SK-N-SH (cell line): Measurements from ENCODE around the gene ZNF248. TPM values are rescaled to one million over a fixed set of nuclear protein-coding genes. Genes with fewer than 3 reads are reported as not detected.

Source experiments
- CTCF ChIA-PET: fragments of 300-600, 350-600 bp; formaldehyde crosslinking; extraction: SDS; loops from one replicate; lab custom pipeline; 2021; lab: Yijun Ruan, JAX
- POLR2A ChIA-PET: fragments of 350-600 bp; sonication (Branson Sonifier 250); formaldehyde crosslinking; extraction: SDS; loops from one replicate; lab custom pipeline; 2020; ENCODE audit warnings: antibody characterized with exemption, inconsistent platforms; lab: Yijun Ruan, JAX
- DNase-seq: peaks from one replicate; pipeline ENCODE4 v3.0.0; 2012
- H2AFZ ChIP-seq: fragments of 200-600 bp; sonication (generic); 2 replicates; pipeline ENCODE4 v1.8.1; 2016; ENCODE audit warnings: antibody characterized with exemption, mild to moderate bottlenecking, low read depth
- H3F3A ChIP-seq: fragments of 200-600 bp; sonication (generic); replicated peaks from 2 replicates; pipeline ENCODE3; 2016; ENCODE audit warnings: antibody characterized with exemption, mild to moderate bottlenecking; ENCODE audit not compliant: insufficient read depth
- H3K27ac ChIP-seq, 2 experiments: fragments of 200-500 bp in 1 of 2; fragments of 200-600 bp in 1 of 2; sonication (Bioruptor generic) in 1 of 2; sonication (generic), shearing (Covaris generic) in 1 of 2; 2 replicates each; pipeline versions ENCODE4 v1.5.1 to v1.6.1; 2014 to 2016; ENCODE audit warnings: low read depth in 2 of 2, inconsistent platforms in 1 of 2, low read length in 1 of 2, mild to moderate bottlenecking in 1 of 2, mixed read lengths in 1 of 2
- H3K27me3 ChIP-seq: fragments of 200-600 bp; sonication (generic), shearing (Covaris generic); 2 replicates; pipeline ENCODE4 v1.6.1; 2016; ENCODE audit warnings: mixed run types; ENCODE audit not compliant: insufficient read depth
- H3K36me3 ChIP-seq, 2 experiments: fragments of 200-500 bp in 1 of 2; fragments of 200-600 bp in 1 of 2; sonication (Bioruptor generic) in 1 of 2; sonication (generic) in 1 of 2; replicated peaks in 1 of 2; 2 replicates each; pipeline versions ENCODE3 to v1.5.1; 2014 to 2016; ENCODE audit warnings: low read length in 1 of 2, mild to moderate bottlenecking in 1 of 2; ENCODE audit not compliant: insufficient read depth in 2 of 2, control insufficient read depth in 1 of 2
- H3K4me1 ChIP-seq, 2 experiments: fragments of 200-500 bp in 1 of 2; fragments of 200-600 bp in 1 of 2; sonication (Bioruptor generic) in 1 of 2; sonication (generic), shearing (Covaris generic) in 1 of 2; 2 replicates each; pipeline versions ENCODE4 v1.5.1 to v1.6.1; 2014 to 2016; ENCODE audit warnings: low read depth in 1 of 2, low read length in 1 of 2, mixed run types in 1 of 2; ENCODE audit not compliant: insufficient read depth in 2 of 2, control insufficient read depth in 1 of 2
- H3K4me2 ChIP-seq: fragments of 200-600 bp; sonication (generic), shearing (Covaris generic); 2 replicates; pipeline ENCODE4 v1.6.1; 2017; ENCODE audit warnings: mixed run types
- H3K4me3 ChIP-seq, 2 experiments: fragments of 200-500 bp in 1 of 2; fragments of 200-600 bp in 1 of 2; sonication (Bioruptor generic) in 1 of 2; sonication (generic), shearing (Covaris generic) in 1 of 2; 2 replicates each; pipeline versions ENCODE4 v1.5.1 to v1.8.1; 2014 to 2016; ENCODE audit warnings: low read depth in 2 of 2, inconsistent platforms in 1 of 2, low read length in 1 of 2, mild to moderate bottlenecking in 1 of 2, mixed read lengths in 1 of 2, moderate library complexity in 1 of 2
- H3K79me2 ChIP-seq: fragments of 200-600 bp; sonication (generic); 2 replicates; pipeline ENCODE4 v1.8.1; 2017; ENCODE audit warnings: mild to moderate bottlenecking; ENCODE audit not compliant: insufficient read depth
- H3K9ac ChIP-seq: fragments of 200-600 bp; sonication (generic); 2 replicates; pipeline ENCODE4 v1.6.1; 2017; ENCODE audit warnings: mixed run types
- H3K9me2 ChIP-seq: fragments of 200-600 bp; sonication (generic); 2 replicates; pipeline ENCODE4 v1.6.1; 2017; ENCODE audit warnings: mixed run types
- H3K9me3 ChIP-seq: fragments of 200-600 bp; sonication (generic); 2 replicates; pipeline ENCODE4 v1.6.1; 2017; ENCODE audit warnings: mixed run types, mild to moderate bottlenecking, moderate library complexity
- H4K20me1 ChIP-seq: fragments of 200-600 bp; sonication (generic); 2 replicates; pipeline ENCODE4 v1.6.1; 2017; ENCODE audit warnings: mild to moderate bottlenecking, mixed run types; ENCODE audit not compliant: insufficient read depth
- CHD2 ChIP-seq: fragments of 150-350 bp; IDR thresholded peaks from 2 replicates; pipeline ENCODE4 v1.6.1; 2018; ENCODE audit warnings: low read length; ENCODE audit not compliant: partially characterized antibody
- EP300 ChIP-seq, 2 experiments: IDR thresholded peaks; 2 replicates each; pipeline versions ENCODE4 v1.4.0 to v1.6.1; 2012; ENCODE audit warnings: borderline replicate concordance in 1 of 2, low read depth in 1 of 2, low read length in 1 of 2
- EZH2phosphoT487 ChIP-seq: fragments of 200-600 bp; sonication (generic); IDR thresholded peaks from 2 replicates; pipeline ENCODE4 v1.6.1; 2017; ENCODE audit warnings: low read depth, mixed run types, mild to moderate bottlenecking, antibody characterized with exemption, moderate library complexity, borderline replicate concordance
- FOXJ3 ChIP-seq: sonication (generic); formaldehyde crosslinking; IDR thresholded peaks from 2 replicates; pipeline ENCODE4 v1.5.1; 2020; ENCODE audit warnings: mild to moderate bottlenecking, missing genetic modification reagents
- FOXM1 ChIP-seq: IDR thresholded peaks from 2 replicates; pipeline ENCODE4 v1.4.0; 2012; ENCODE audit warnings: low read depth, mild to moderate bottlenecking
- GABPA ChIP-seq: IDR thresholded peaks from 2 replicates; pipeline ENCODE4 v1.4.0; 2012; ENCODE audit warnings: low read depth, mild to moderate bottlenecking
- GATA2 ChIP-seq: sonication (generic); formaldehyde crosslinking; IDR thresholded peaks from 2 replicates; pipeline ENCODE4 v1.5.0; 2020; ENCODE audit warnings: mild to moderate bottlenecking, missing genetic modification reagents
- JUND ChIP-seq: IDR thresholded peaks from 2 replicates; pipeline ENCODE4 v1.4.0; 2012
- MAX ChIP-seq: IDR thresholded peaks from 2 replicates; pipeline ENCODE4 v1.4.0; 2012; ENCODE audit warnings: low read depth
- MEF2A ChIP-seq: IDR thresholded peaks from 2 replicates; pipeline ENCODE4 v1.4.0; 2012; ENCODE audit warnings: low read depth, borderline replicate concordance
- NFIC ChIP-seq: IDR thresholded peaks from 2 replicates; pipeline ENCODE4 v1.4.0; 2012; ENCODE audit warnings: borderline replicate concordance
- NRF1 ChIP-seq: IDR thresholded peaks from 2 replicates; pipeline ENCODE4 v1.6.1; 2012; ENCODE audit warnings: low read depth, mild to moderate bottlenecking, low read length
- RXRA ChIP-seq: IDR thresholded peaks from 2 replicates; pipeline ENCODE4 v1.4.0; 2012; ENCODE audit warnings: low read depth, mild to moderate bottlenecking, borderline replicate concordance
- SMC3 ChIP-seq: IDR thresholded peaks from 2 replicates; pipeline ENCODE4 v1.6.1; 2012; ENCODE audit warnings: low read depth, low read length, improper control_type of control experiment
- TAF1 ChIP-seq: IDR thresholded peaks from 2 replicates; pipeline ENCODE4 v1.6.1; 2012; ENCODE audit warnings: low read depth, mild to moderate bottlenecking, low read length, moderate library complexity, borderline replicate concordance
- TCF12 ChIP-seq: IDR thresholded peaks from 2 replicates; pipeline ENCODE4 v1.4.0; 2012
- TEAD4 ChIP-seq: IDR thresholded peaks from 2 replicates; pipeline ENCODE4 v1.4.0; 2012; ENCODE audit warnings: mild to moderate bottlenecking, borderline replicate concordance; ENCODE audit not compliant: insufficient read depth
- USF2 ChIP-seq: fragments of 150-350 bp; IDR thresholded peaks from 2 replicates; pipeline ENCODE4 v1.6.1; 2017; ENCODE audit warnings: antibody characterized with exemption, low read length, low read depth, borderline replicate concordance
- YY1 ChIP-seq: IDR thresholded peaks from 2 replicates; pipeline ENCODE4 v1.4.0; 2012; ENCODE audit warnings: low read depth, mild to moderate bottlenecking
- WGBS: methylation state at CpG from one replicate; pipeline ENCODE4 v1.1.6; 2017; ENCODE audit warnings: low lambda C conversion rate; 5-methylcytosine and 5-hydroxymethylcytosine counted together
- polyA plus RNA-seq, 3 experiments: library from polyadenylated mRNA; depleted of rRNA; stranded (reverse); fragments of >200 nt; gene quantifications; 2 replicates each; pipeline ENCODE4 v1.2.3, GENCODE V29; 2012

The ZNF248 gene
- polyA plus RNA-seq, 1 of the 3 experiments (the other 2 are of a cell fraction), result 6.5 TPM

GRCh38 chr10:37872283-37872682 lies 14.9 kb upstream of the ZNF248 start:
- WGBS, result 7% methylated on average over 5 of the region's 5 CpGs
- Histone ChIP-seq H3K79me2 (no peaks in the 10 kb centered on the region), H3K27ac (no peak overlapping the region), H3K36me3 (no peaks in the 10 kb centered on the region), H3K4me1 (no peaks in the 10 kb centered on the region), H3K9me3 (no peaks in the 10 kb centered on the region), H3K9ac (no peak overlapping the region), H3K27me3 (no peaks in the 10 kb centered on the region), H3K4me2 (no peak overlapping the region), H3F3A (no peaks in the 10 kb centered on the region), H3K4me3 (no peak overlapping the region), H2AFZ (no peak overlapping the region), H3K9me2 (no peaks in the 10 kb centered on the region), H4K20me1 (no peaks in the 10 kb centered on the region)
- POLR2A ChIA-PET, result no interaction called here
- no peak for DNase-seq
- CTCF ChIA-PET, result no interaction called here
- TF ChIP-seq TEAD4 (no peak), JUND (no peak), RXRA (no peak), NFIC (no peak), FOXM1 (no peak), TAF1 (no peak), MAX (no peak), SMC3 (no peak), MEF2A (no peak), YY1 (no peak)

- DNase-seq, result no peak
- Histone ChIP-seq H3K79me2 (no peaks in the 10 kb centered on the region), H3K4me2 (no peak overlapping the region), H3K27ac (no peak overlapping the region), H3K27me3 (no peaks in the 10 kb centered on the region), H2AFZ (no peak overlapping the region), H3K9me3 (no peaks in the 10 kb centered on the region), H4K20me1 (no peaks in the 10 kb centered on the region), H3K36me3 (no peaks in the 10 kb centered on the region), H3K4me1 (no peaks in the 10 kb centered on the region), H3K4me3 (no peak overlapping the region), H3F3A (no peaks in the 10 kb centered on the region), H3K9me2 (no peaks in the 10 kb centered on the region), H3K9ac (no peak overlapping the region)
- CTCF ChIA-PET, result no interaction called here
- TF ChIP-seq EP300 (IDR thresholded peaks at IDR 0.05; ENCODE audit: borderline replicate concordance in 1 of 2, low read depth in 1 of 2, low read length in 1 of 2) (no peak), NRF1 (no peak), MAX (no peak), USF2 (no peak), SMC3 (no peak), TCF12 (no peak), CHD2 (no peak), EZH2phosphoT487 (no peak), FOXJ3 (CRISPR knock-in tag) (no peak), FOXM1 (no peak), RXRA (no peak), YY1 (no peak), GATA2 (CRISPR knock-in tag) (no peak), GABPA (no peak)
- WGBS, result 27% methylated on average over 7 of the region's 7 CpGs
- POLR2A ChIA-PET, result no interaction called here
Measured at GRCh38 chr10:37871568-37872251, 14.3 kb upstream of the ZNF248 start.
